BLaER1 (cell line): ENCODE measurements around the gene DEFB123.

Experiments used
- H3K27ac ChIP-seq: shearing (Covaris generic); formaldehyde crosslinking; 2 replicates; pipeline ENCODE4 v1.8.1; 2022
- H3K27me3 ChIP-seq: shearing (Covaris generic); formaldehyde crosslinking; 2 replicates; pipeline ENCODE4 v1.8.1; 2022
- H3K36me3 ChIP-seq: shearing (Covaris generic); formaldehyde crosslinking; 2 replicates; pipeline ENCODE4 v1.8.1; 2022
- H3K4me1 ChIP-seq: shearing (Covaris generic); formaldehyde crosslinking; 2 replicates; pipeline ENCODE4 v1.8.1; 2022
- H3K4me2 ChIP-seq: shearing (Covaris generic); formaldehyde crosslinking; 2 replicates; pipeline ENCODE4 v1.8.1; 2022
- H3K4me3 ChIP-seq: shearing (Covaris generic); formaldehyde crosslinking; 2 replicates; pipeline ENCODE4 v1.8.1; 2022
- H3K9ac ChIP-seq: shearing (Covaris generic); formaldehyde crosslinking; 2 replicates; pipeline ENCODE4 v1.8.1; 2022
- H3K9me3 ChIP-seq: shearing (Covaris generic); formaldehyde crosslinking; 2 replicates; pipeline ENCODE4 v1.8.1; 2022
- H4K20me1 ChIP-seq: shearing (Covaris generic); formaldehyde crosslinking; 2 replicates; pipeline ENCODE4 v1.8.1; 2022
- Cebpa-rat ChIP-seq: shearing (Covaris generic); IDR thresholded peaks from 2 replicates; pipeline ENCODE4 v1.8.1; 2022

Gene DEFB123

GRCh38 chr20:31474758-31475427, 34.5 kb downstream of the DEFB123 start, which contains the start of the genes DEFB124 and REM1:
DEFB124 (minus strand) TSS chr20:31475127; CDS start chr20:31473013, 2,114 bp downstream.
REM1 (plus strand) TSS chr20:31475288; CDS start chr20:31476446, 1,158 bp downstream.
- Histone ChIP-seq H3K36me3 (no peaks in the 10 kb centered on the region), H3K9me3 (peaks cover 29% of the 10 kb centered on the region), H3K9ac (no peak within 1 kb of the TSS), H3K4me2 (no peak within 1 kb of the TSS), H3K4me3 (no peak within 1 kb of the TSS), H3K27me3 (peaks cover 47% of the 10 kb centered on the region), H4K20me1 (no peaks in the 10 kb centered on the region), H3K27ac (no peak within 1 kb of the TSS), H3K4me1 (no peaks in the 10 kb centered on the region)
- no peak for TF ChIP-seq Cebpa-rat

- Histone ChIP-seq H3K27ac (no peak overlapping the region), H3K9me3 (peaks cover 29% of the 10 kb centered on the region), H3K9ac (no peak overlapping the region), H3K27me3 (peaks cover 47% of the 10 kb centered on the region), H3K4me1 (no peaks in the 10 kb centered on the region), H3K4me3 (no peak overlapping the region), H3K4me2 (no peak overlapping the region), H3K36me3 (no peaks in the 10 kb centered on the region), H4K20me1 (no peaks in the 10 kb centered on the region)
- TF ChIP-seq Cebpa-rat = no peak
Observed at GRCh38 chr20:31475472-31476293, 35.3 kb downstream of the DEFB123 start.

GRCh38 chr20:31476294-31476585, 35.8 kb downstream of the DEFB123 start:
- no peaks in the 10 kb centered on the region for H3K36me3 ChIP-seq
- peaks cover 47% of the 10 kb centered on the region for H3K27me3 ChIP-seq
- no peak for TF ChIP-seq Cebpa-rat
- no peaks in the 10 kb centered on the region for H4K20me1 ChIP-seq
- H3K4me1 ChIP-seq = no peaks in the 10 kb centered on the region
- peaks cover 29% of the 10 kb centered on the region for H3K9me3 ChIP-seq
- H3K9ac ChIP-seq = no peak overlapping the region
- no peak overlapping the region for H3K27ac ChIP-seq
- H3K4me3 ChIP-seq = no peak overlapping the region
- no peak overlapping the region for H3K4me2 ChIP-seq

GRCh38 chr20:31476643-31477215, 36.3 kb downstream of the DEFB123 start:
- Histone ChIP-seq H3K9ac (no peak overlapping the region), H3K9me3 (peaks cover 29% of the 10 kb centered on the region), H3K4me2 (no peak overlapping the region), H3K4me3 (no peak overlapping the region), H3K4me1 (no peaks in the 10 kb centered on the region), H3K27me3 (peaks cover 47% of the 10 kb centered on the region), H3K27ac (no peak overlapping the region), H4K20me1 (no peaks in the 10 kb centered on the region), H3K36me3 (no peaks in the 10 kb centered on the region)
- TF ChIP-seq Cebpa-rat = no peak

GRCh38 chr20:31484001-31484400, 43.6 kb downstream of the DEFB123 start:
- no peak for TF ChIP-seq Cebpa-rat
- Histone ChIP-seq H3K4me2 (no peak overlapping the region), H3K27ac (no peak overlapping the region), H3K9me3 (peaks cover 7% of the 10 kb centered on the region), H4K20me1 (no peaks in the 10 kb centered on the region), H3K9ac (no peak overlapping the region), H3K4me3 (no peak overlapping the region), H3K36me3 (no peaks in the 10 kb centered on the region), H3K27me3 (no peaks in the 10 kb centered on the region), H3K4me1 (no peaks in the 10 kb centered on the region)

- Histone ChIP-seq H3K4me2 (peak overlapping the region; percentile 39), H3K36me3 (no peaks in the 10 kb centered on the region), H3K4me1 (no peaks in the 10 kb centered on the region), H3K27me3 (no peaks in the 10 kb centered on the region), H3K9ac (no peak overlapping the region), H3K4me3 (no peak overlapping the region), H3K9me3 (peaks cover 7% of the 10 kb centered on the region), H3K27ac (no peak overlapping the region), H4K20me1 (no peaks in the 10 kb centered on the region)
- no peak for TF ChIP-seq Cebpa-rat
Observed at GRCh38 chr20:31485450-31486339, 45.3 kb downstream of the DEFB123 start.

- H3K27ac ChIP-seq = no peak overlapping the region
- no peak for TF ChIP-seq Cebpa-rat
- no peaks in the 10 kb centered on the region for H4K20me1 ChIP-seq
- H3K27me3 ChIP-seq = no peaks in the 10 kb centered on the region
- no peak overlapping the region for H3K4me2 ChIP-seq
- H3K4me3 ChIP-seq = no peak overlapping the region
- peaks cover 7% of the 10 kb centered on the region for H3K9me3 ChIP-seq
- H3K36me3 ChIP-seq = no peaks in the 10 kb centered on the region
- H3K9ac ChIP-seq = no peak overlapping the region
- peaks cover 8% of the 10 kb centered on the region for H3K4me1 ChIP-seq
Observed at GRCh38 chr20:31488115-31488514, 47.7 kb downstream of the DEFB123 start.

- no peak overlapping the region for H3K27ac ChIP-seq
- H3K27me3 ChIP-seq = no peaks in the 10 kb centered on the region
- no peak overlapping the region for H3K9ac ChIP-seq
Observed at GRCh38 chr20:31489152-31489551, 48.7 kb downstream of the DEFB123 start.

GRCh38 chr20:31490752-31491151, 50.3 kb downstream of the DEFB123 start:
- no peak overlapping the region for H3K9ac ChIP-seq
- no peaks in the 10 kb centered on the region for H4K20me1 ChIP-seq
- no peaks in the 10 kb centered on the region for H3K27me3 ChIP-seq
- TF ChIP-seq Cebpa-rat = no peak
- H3K36me3 ChIP-seq = no peaks in the 10 kb centered on the region
- peaks cover 8% of the 10 kb centered on the region for H3K4me1 ChIP-seq
- no peak overlapping the region for H3K27ac ChIP-seq
- no peaks in the 10 kb centered on the region for H3K9me3 ChIP-seq
- no peak overlapping the region for H3K4me3 ChIP-seq
- H3K4me2 ChIP-seq = no peak overlapping the region

More at GRCh38 chr20:31489152-31489551, 48.7 kb downstream of the DEFB123 start:
- Histone ChIP-seq H3K9me3 (peaks cover 3% of the 10 kb centered on the region), H3K4me1 (peaks cover 8% of the 10 kb centered on the region), H4K20me1 (no peaks in the 10 kb centered on the region), H3K36me3 (no peaks in the 10 kb centered on the region), H3K4me3 (no peak overlapping the region), H3K4me2 (no peak overlapping the region)
- TF ChIP-seq Cebpa-rat = no peak
